PC-3 (cell line): ENCODE results near the gene CNST. TPM values are rescaled to one million over a fixed set of nuclear protein-coding genes. Genes with fewer than 3 reads are reported as not detected.

Source experiments
- ATAC-seq: fragments of 200-7000 bp; cut with Tn5 transposase; 2 replicates; pipeline ENCODE4 v1.9.1; 2020; ENCODE audit warnings: mild to moderate bottlenecking, moderate library complexity
- BruUV-seq: library from RNA; stranded (reverse); fragments of 400-500 nt; replicated peaks from 2 replicates; lab custom pipeline; 2021; lab: Mats Ljungman, UMichigan
- CTCF ChIA-PET: fragments of 300-600 bp; sonication (Branson Sonifier 250); formaldehyde crosslinking; loops from one replicate; lab custom pipeline; 2022; ENCODE audit warnings: antibody characterized with exemption; lab: Charles Lee
- POLR2A ChIA-PET: fragments of 300-600 bp; sonication (Branson Sonifier 250); formaldehyde crosslinking; loops from one replicate; lab custom pipeline; 2022; ENCODE audit warnings: antibody characterized with exemption; ENCODE audit not compliant: unreplicated experiment; lab: Charles Lee
- DNase-seq: peaks from one replicate; pipeline ENCODE4 v3.0.0-alpha.2; 2015
- H2AFZ ChIP-seq: fragments of 300-600 bp; sonication (generic); 2 replicates; pipeline ENCODE4 v1.6.0; 2016; ENCODE audit warnings: antibody characterized with exemption, low read length
- H3F3A ChIP-seq: fragments of 300-600 bp; sonication (generic); one replicate; pipeline ENCODE4 v1.6.0; 2017; ENCODE audit warnings: antibody characterized with exemption, low read length, control low read depth, mild to moderate bottlenecking; ENCODE audit not compliant: unreplicated experiment
- H3K27ac ChIP-seq: fragments of 300-600 bp; sonication (generic); 2 replicates; pipeline ENCODE4 v1.5.1; 2016; ENCODE audit warnings: mild to moderate bottlenecking, low read length
- H3K27me3 ChIP-seq: fragments of 300-600 bp; sonication (generic); 2 replicates; pipeline ENCODE4 v1.6.1; 2016; ENCODE audit warnings: low read length, mixed read lengths
- H3K36me3 ChIP-seq: fragments of 300-600 bp; sonication (generic); 2 replicates; pipeline ENCODE4 v1.6.1; 2016; ENCODE audit warnings: low read depth, mixed run types, low read length, mixed read lengths
- H3K4me1 ChIP-seq: fragments of 300-600 bp; sonication (generic); 2 replicates; pipeline ENCODE4 v1.5.1; 2016; ENCODE audit warnings: low read length; ENCODE audit not compliant: insufficient read depth
- H3K4me2 ChIP-seq: fragments of 300-600 bp; sonication (generic); 2 replicates; pipeline ENCODE4 v1.6.0; 2016; ENCODE audit warnings: low read length
- H3K4me3 ChIP-seq: fragments of 300-600 bp; sonication (generic); 2 replicates; pipeline ENCODE4 v1.5.1; 2016; ENCODE audit warnings: mild to moderate bottlenecking, low read length, mixed read lengths
- H3K79me2 ChIP-seq: fragments of 300-600 bp; sonication (generic); 2 replicates; pipeline ENCODE4 v1.6.1; 2017; ENCODE audit warnings: low read length, mixed read lengths
- H3K9ac ChIP-seq: fragments of 300-600 bp; sonication (generic); 2 replicates; pipeline ENCODE4 v1.6.0; 2016; ENCODE audit warnings: mild to moderate bottlenecking, low read length
- H3K9me2 ChIP-seq: fragments of 300-600 bp; sonication (generic); replicated peaks from 2 replicates; pipeline ENCODE4 v1.6.1; 2016; ENCODE audit warnings: mixed run types, low read length, mixed read lengths
- H3K9me3 ChIP-seq: fragments of 300-600 bp; sonication (generic); 2 replicates; pipeline ENCODE4 v1.6.1; 2016; ENCODE audit warnings: low read length, mixed read lengths
- H4K20me1 ChIP-seq: fragments of 300-600 bp; sonication (generic); 2 replicates; pipeline ENCODE4 v1.6.1; 2016; ENCODE audit warnings: low read length, mixed read lengths
- CTCF ChIP-seq: fragments of 300-600 bp; sonication (generic); conservative IDR thresholded peaks from 2 replicates; pipeline ENCODE4 v1.5.1; 2017; ENCODE audit warnings: antibody characterized with exemption, low read depth, mild to moderate bottlenecking, low read length
- EZH2 ChIP-seq: fragments of 300-600 bp; sonication (generic); IDR thresholded peaks from one replicate; pipeline ENCODE4 v1.6.1; 2017; ENCODE audit warnings: antibody characterized with exemption, mild to moderate bottlenecking, low read length; ENCODE audit not compliant: unreplicated experiment
- EZH2phosphoT487 ChIP-seq: fragments of 300-600 bp; sonication (generic); IDR thresholded peaks from 2 replicates; pipeline ENCODE4 v1.6.1; 2018; ENCODE audit warnings: mild to moderate bottlenecking, antibody characterized with exemption, low read length, borderline replicate concordance
- intact Hi-C: fragments of 100-400 bp; cut with micrococcal nuclease; formaldehyde crosslinking; loops from 2 replicates; pipeline ENCODE4 v1.9.0; 2023
- total RNA-seq: library from RNA; depleted of rRNA; stranded (reverse); fragments of >200 nt; gene quantifications from 2 replicates; pipeline ENCODE4 v1.2.3, GENCODE V29; 2014

The CNST gene
- total RNA-seq, 1 experiment from 2014 or later, result 13.5 TPM

DNA sequence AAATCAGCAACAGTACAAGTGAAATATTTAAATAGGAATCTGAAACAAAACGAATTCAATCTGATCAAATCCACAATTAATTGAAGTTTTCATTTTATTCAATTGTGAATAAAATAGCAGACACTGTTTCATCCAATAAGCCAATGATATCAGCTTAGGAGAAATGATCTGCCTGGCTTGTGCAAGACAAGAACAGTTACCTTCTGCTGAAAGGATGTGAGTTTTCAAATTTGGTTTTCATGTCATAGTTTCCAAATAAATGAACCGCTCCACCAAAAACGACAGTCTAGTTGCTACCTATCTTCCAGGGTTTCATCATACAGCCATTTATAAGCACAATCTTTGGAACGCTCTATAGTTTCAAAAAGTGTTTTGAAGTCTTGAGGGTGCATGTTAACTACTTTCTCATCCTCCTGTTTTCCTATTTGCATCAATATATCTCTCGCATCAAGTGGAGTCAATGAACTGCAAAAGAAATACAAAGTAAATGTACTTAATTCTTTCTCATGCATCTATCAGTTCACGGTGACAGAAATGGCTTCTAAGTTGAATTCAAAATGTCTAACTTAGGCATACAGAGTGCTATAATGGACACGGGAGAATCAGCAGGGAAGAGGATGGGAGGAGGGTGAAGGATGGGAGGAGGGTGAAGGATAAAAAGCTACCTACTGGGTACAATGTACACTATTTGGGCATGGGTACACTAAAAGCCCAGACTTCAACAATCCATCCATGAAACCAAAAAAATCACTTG is 25.3 kb upstream of the CNST start:
- intact Hi-C loops, result no loop called here
- POLR2A ChIA-PET, result no interaction called here
- no peaks in the 10 kb centered on the region for H3K79me2 ChIP-seq
- ATAC-seq, result no peak
- BruUV-seq, result no TSS peak
- TF ChIP-seq CTCF (no peak), EZH2phosphoT487 (no peak)
- no peaks in the 10 kb centered on the region for H3F3A ChIP-seq
- no peaks in the 10 kb centered on the region for H3K27me3 ChIP-seq
- no peak overlapping the region for H3K4me3 ChIP-seq
- no peak overlapping the region for H3K9ac ChIP-seq
- no peak overlapping the region for H3K4me2 ChIP-seq
- H3K4me1 ChIP-seq, result no peaks in the 10 kb centered on the region
- H2AFZ ChIP-seq, result no peak overlapping the region
- H3K9me2 ChIP-seq, result no peaks in the 10 kb centered on the region
- no peak for DNase-seq
- H4K20me1 ChIP-seq, result no peaks in the 10 kb centered on the region
- CTCF ChIA-PET, result no interaction called here
- peaks cover 40% of the 10 kb centered on the region for H3K36me3 ChIP-seq
- H3K27ac ChIP-seq, result no peak overlapping the region
- H3K9me3 ChIP-seq, result no peaks in the 10 kb centered on the region

DNA sequence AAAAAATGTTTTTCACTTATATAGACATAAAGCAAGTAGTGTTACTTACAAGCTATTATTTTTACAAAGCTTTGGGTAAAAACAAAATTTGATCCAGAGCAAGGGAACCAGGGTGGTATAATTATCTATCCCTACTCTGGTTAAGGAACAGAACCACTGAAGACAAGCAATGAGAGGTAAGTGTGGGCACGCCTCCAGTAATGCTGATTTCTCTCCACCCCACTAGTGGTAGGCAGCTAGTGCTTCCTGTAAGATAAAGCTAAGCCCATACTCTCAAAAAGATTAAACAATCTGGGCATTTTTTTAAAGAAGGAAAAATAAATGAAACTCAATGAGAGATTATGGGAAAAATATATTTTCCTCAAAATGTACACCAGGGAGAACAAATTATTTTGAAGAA is 22.3 kb upstream of the CNST start:
- no TSS peak for BruUV-seq
- no peaks in the 10 kb centered on the region for H3K9me2 ChIP-seq
- DNase-seq (no peak), ATAC-seq (no peak)
- TF ChIP-seq CTCF (no peak), EZH2phosphoT487 (no peak), EZH2 (no peak)
- H3K4me2 ChIP-seq, result no peak overlapping the region
- no peaks in the 10 kb centered on the region for H4K20me1 ChIP-seq
- H3K27ac ChIP-seq, result no peak overlapping the region
- H3K4me1 ChIP-seq, result no peaks in the 10 kb centered on the region
- H3K27me3 ChIP-seq, result no peaks in the 10 kb centered on the region
- intact Hi-C loops, result no loop called here
- CTCF ChIA-PET, result interaction anchor here (0.9 kb wide), 1 partner anchor 100 kb away, joined by 11 read pairs; no protein-coding TSS in a partner anchor
- H3F3A ChIP-seq, result no peaks in the 10 kb centered on the region
- POLR2A ChIA-PET, result no interaction called here
- peaks cover 50% of the 10 kb centered on the region for H3K36me3 ChIP-seq
- no peaks in the 10 kb centered on the region for H3K79me2 ChIP-seq
- no peak overlapping the region for H2AFZ ChIP-seq
- H3K9ac ChIP-seq, result no peak overlapping the region
- no peak overlapping the region for H3K4me3 ChIP-seq
- H3K9me3 ChIP-seq, result no peaks in the 10 kb centered on the region

DNA sequence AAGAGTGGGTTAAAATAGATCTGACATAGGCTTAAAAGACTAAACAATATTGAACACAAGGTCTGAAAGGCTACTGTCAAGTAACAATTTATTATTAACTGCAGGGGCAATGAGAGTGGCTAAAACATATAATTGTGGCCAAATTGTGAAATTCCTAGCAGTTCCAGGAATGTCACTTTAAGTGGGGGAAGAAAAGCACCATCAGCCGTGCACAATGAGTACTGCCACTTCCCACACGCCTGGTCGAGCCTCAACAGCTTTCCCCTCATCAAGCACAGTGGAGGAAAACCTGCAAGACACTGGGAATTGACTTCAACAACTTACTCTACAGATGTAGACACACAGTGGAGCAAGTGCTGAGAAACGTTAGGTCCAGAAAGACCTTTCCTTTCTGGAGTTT is 16.6 kb upstream of the CNST start:
- H3K4me1 ChIP-seq, result no peaks in the 10 kb centered on the region
- no peaks in the 10 kb centered on the region for H3K9me3 ChIP-seq
- H3K9me2 ChIP-seq, result no peaks in the 10 kb centered on the region
- ChIA-PET POLR2A (no interaction called here), CTCF (interaction anchor here (1.1 kb wide), 1 partner anchor 17 kb away, joined by 3 read pairs; no protein-coding TSS in a partner anchor)
- no peak overlapping the region for H2AFZ ChIP-seq
- H3K27me3 ChIP-seq, result no peaks in the 10 kb centered on the region
- no TSS peak for BruUV-seq
- peaks cover 14% of the 10 kb centered on the region; the same call in 1 of the 2 replicates for H3K79me2 ChIP-seq
- no peak for ATAC-seq
- no peak overlapping the region for H3K27ac ChIP-seq
- no peak overlapping the region for H3K4me3 ChIP-seq
- no peaks in the 10 kb centered on the region for H4K20me1 ChIP-seq
- H3F3A ChIP-seq, result no peaks in the 10 kb centered on the region
- no peak overlapping the region for H3K9ac ChIP-seq
- no peak for DNase-seq
- peaks cover 35% of the 10 kb centered on the region for H3K36me3 ChIP-seq
- H3K4me2 ChIP-seq, result no peak overlapping the region
- intact Hi-C loops, result no loop called here
- no peak for TF ChIP-seq EZH2
- TF ChIP-seq EZH2phosphoT487, result no peak
- no peak for TF ChIP-seq CTCF
